B cell (primary cell): ENCODE results near the gene NF2. TPM values are rescaled to one million over a fixed set of nuclear protein-coding genes. Genes with fewer than 3 reads are reported as not detected.

Experiments used
- ATAC-seq: fragments of 200-7000 bp; cut with Tn5 transposase; one replicate; pipeline ENCODE4 v1.10.0; 2021; ENCODE audit warnings: low read depth, mild to moderate bottlenecking, moderate number of reproducible peaks, moderate library complexity
- CTCF ChIA-PET: fragments of 350-600 bp; sonication (Branson Sonifier 250); formaldehyde crosslinking; loops from one replicate; lab custom pipeline; 2021; ENCODE audit warnings: antibody characterized with exemption, inconsistent platforms; lab: Charles Lee
- POLR2A ChIA-PET: fragments of 350-600 bp; sonication (Branson Sonifier 250); formaldehyde crosslinking; loops from one replicate; lab custom pipeline; 2021; ENCODE audit warnings: antibody characterized with exemption; lab: Charles Lee
- DNase-seq: peaks from one replicate; pipeline ENCODE4 v3.0.0; 2013
- H2AFZ ChIP-seq: 2 replicates; pipeline ENCODE4 v1.6.1; 2012; ENCODE audit warnings: mild to moderate bottlenecking, low read depth, low read length; ENCODE audit not compliant: insufficient read depth, poor library complexity, severe bottlenecking
- H3K27ac ChIP-seq, 2 donors: 1 replicate in 1 of 2; 2 replicates in 1 of 2; pipeline ENCODE4 v1.5.1; 2012 to 2013; ENCODE audit warnings: low read length in 2 of 2, mild to moderate bottlenecking in 2 of 2, moderate library complexity in 1 of 2
- H3K27me3 ChIP-seq, 4 experiments: fragments of 200-600 bp in 1 of 4; sonication (generic) in 1 of 4; replicated peaks in 1 of 4; 1 replicate in 2 of 4; 2 replicates in 2 of 4; pipeline versions ENCODE4 v1.6.1 to v1.7.0; 2013 to 2016; ENCODE audit warnings: low read length in 3 of 4, mild to moderate bottlenecking in 2 of 4, mixed read lengths in 1 of 4, moderate library complexity in 1 of 4; ENCODE audit not compliant: insufficient read depth in 4 of 4, control insufficient read depth in 3 of 4; ENCODE audit errors: control extremely low read depth in 1 of 4
- H3K36me3 ChIP-seq, 2 experiments: replicated peaks in 1 of 2; 1 replicate in 1 of 2; 2 replicates in 1 of 2; pipeline versions ENCODE4 v1.6.1 to v1.7.1; 2013; ENCODE audit warnings: low read length in 1 of 2; ENCODE audit not compliant: insufficient read depth in 2 of 2, control insufficient read depth in 1 of 2; ENCODE audit errors: control extremely low read depth in 1 of 2, extremely low read depth in 1 of 2
- H3K4me1 ChIP-seq, 2 donors: fragments of 200-600 bp in 1 of 2; sonication (generic) in 1 of 2; 1 replicate in 1 of 2; 2 replicates in 1 of 2; pipeline versions ENCODE4 v1.5.1 to v1.6.1; 2013 to 2017; ENCODE audit warnings: low read length in 2 of 2; ENCODE audit not compliant: control insufficient read depth in 2 of 2, insufficient read depth in 2 of 2
- H3K4me2 ChIP-seq: replicated peaks from 2 replicates; pipeline ENCODE3; 2012; ENCODE audit warnings: mild to moderate bottlenecking, low read depth, low read length; ENCODE audit not compliant: poor library complexity, severe bottlenecking
- H3K4me3 ChIP-seq, 5 experiments: fragments of 200-600 bp in 1 of 5; sonication (generic) in 1 of 5; 1 replicate in 3 of 5; 2 replicates in 2 of 5; pipeline versions ENCODE4 v1.5.1 to v1.7.0; 2011 to 2016; ENCODE audit warnings: low read length in 4 of 5, mild to moderate bottlenecking in 4 of 5, low read depth in 2 of 5, control low read depth in 1 of 5, moderate library complexity in 1 of 5; ENCODE audit not compliant: insufficient read depth in 1 of 5; ENCODE audit errors: control extremely low read depth in 1 of 5, extremely low read depth in 1 of 5
- H3K79me2 ChIP-seq: fragments of 200-600 bp; sonication (generic); one replicate; pipeline ENCODE4 v1.6.0; 2016; ENCODE audit warnings: low read length; ENCODE audit not compliant: control insufficient read depth, insufficient read depth
- H3K9ac ChIP-seq: fragments of 200-600 bp; sonication (generic); 2 replicates; pipeline ENCODE4 v1.6.1; 2017; ENCODE audit warnings: mild to moderate bottlenecking, low read length, moderate library complexity
- H3K9me3 ChIP-seq, 3 donors: one replicate each; pipeline versions ENCODE4 v1.6.1 to v1.7.1; 2013; ENCODE audit warnings: low read length in 2 of 3; ENCODE audit not compliant: control insufficient read depth in 2 of 3, insufficient read depth in 1 of 3; ENCODE audit errors: control extremely low read depth in 1 of 3
- H4K20me1 ChIP-seq: 2 replicates; pipeline ENCODE4 v1.6.0; 2012; ENCODE audit warnings: mild to moderate bottlenecking, low read length; ENCODE audit not compliant: insufficient read depth, control insufficient read depth, poor library complexity, severe bottlenecking
- H3K27ac Mint-ChIP-seq: one replicate; pipeline ENCODE4 v1.8.0; 2021; ENCODE audit warnings: mixed read lengths
- H3K27me3 Mint-ChIP-seq: one replicate; pipeline ENCODE4 v1.8.0; 2021; ENCODE audit warnings: mixed read lengths
- H3K4me1 Mint-ChIP-seq: one replicate; pipeline ENCODE4 v1.8.0; 2021; ENCODE audit warnings: mixed read lengths
- H3K4me3 Mint-ChIP-seq: one replicate; pipeline ENCODE4 v1.8.0; 2021; ENCODE audit warnings: mixed read lengths
- H3K9me3 Mint-ChIP-seq: one replicate; pipeline ENCODE4 v1.8.0; 2022; ENCODE audit warnings: mixed read lengths; ENCODE audit not compliant: insufficient read depth
- CTCF ChIP-seq: fragments of 200-600 bp; IDR thresholded peaks from one replicate; pipeline ENCODE4 v1.8.0; 2022; ENCODE audit warnings: antibody characterized with exemption, mild to moderate bottlenecking
- EZH2 ChIP-seq: IDR thresholded peaks from 2 replicates; pipeline ENCODE4 v1.6.1; 2012; ENCODE audit warnings: borderline replicate concordance, low read depth, mild to moderate bottlenecking, moderate library complexity, low read length; ENCODE audit not compliant: insufficient read depth, poor library complexity, severe bottlenecking
- WGBS: methylation state at CpG from one replicate; pipeline ENCODE4 v1.1.5; 2013; ENCODE audit warnings: missing lambda C conversion rate; ENCODE audit not compliant: insufficient coverage; 5-methylcytosine and 5-hydroxymethylcytosine counted together
- intact Hi-C: fragments of 100-400 bp; cut with micrococcal nuclease; formaldehyde crosslinking; loops from one replicate; pipeline ENCODE4 v1.10.0; 2022
- polyA plus RNA-seq: library from polyadenylated mRNA; depleted of rRNA; stranded (reverse); fragments of >200 nt; gene quantifications from 2 replicates; pipeline ENCODE4 v1.2.3, GENCODE V29; 2012
- total RNA-seq, 2 donors: library from RNA; stranded (reverse); fragments of 120-200 nt in 1 of 2; gene quantifications; 1 replicate in 1 of 2; 2 replicates in 1 of 2; pipeline versions ENCODE4 v1.2.3 to v1.2.4, GENCODE V29; 2013 to 2022

Gene NF2
- total and polyA plus RNA-seq, 2 donors (not counting 1 experiment from before 2014, with no cell fraction given): 9.4 to 26.6 TPM

GRCh38 chr22:29629903-29630516, 26.6 kb downstream of the NF2 start:
- intact Hi-C loops: no loop called here
- no peak overlapping the region for H3K4me2 ChIP-seq
- Mint-ChIP-seq H3K4me1 (peaks cover 28% of the 10 kb centered on the region), H3K27me3 (no peaks in the 10 kb centered on the region), H3K27ac (no peak overlapping the region), H3K4me3 (no peak overlapping the region), H3K9me3 (no peaks in the 10 kb centered on the region)
- POLR2A ChIA-PET: no interaction called here
- no peak overlapping the region for H3K9ac ChIP-seq
- H3K36me3 ChIP-seq: no peaks in the 10 kb centered on the region
- no peaks in the 10 kb centered on the region for H3K27me3 ChIP-seq
- peaks cover 55% of the 10 kb centered on the region for H4K20me1 ChIP-seq
- no peak overlapping the region for H3K27ac ChIP-seq
- no peaks in the 10 kb centered on the region for H3K9me3 ChIP-seq
- WGBS: 100% methylated on average over 1 of the region's 2 CpGs
- CTCF ChIA-PET: interaction anchor here (3.5 kb wide), 1 partner anchor 375 kb away, joined by 11 read pairs; no protein-coding TSS in a partner anchor
- no peak overlapping the region for H2AFZ ChIP-seq
- peaks cover 0 to 3% of the 10 kb centered on the region in 2 donors for H3K4me1 ChIP-seq
- H3K4me3 ChIP-seq: no peak overlapping the region
- TF ChIP-seq EZH2 (no peak), CTCF (no peak)
- ATAC-seq (no peak), DNase-seq (no peak)
- peaks cover 80% of the 10 kb centered on the region for H3K79me2 ChIP-seq

DNA sequence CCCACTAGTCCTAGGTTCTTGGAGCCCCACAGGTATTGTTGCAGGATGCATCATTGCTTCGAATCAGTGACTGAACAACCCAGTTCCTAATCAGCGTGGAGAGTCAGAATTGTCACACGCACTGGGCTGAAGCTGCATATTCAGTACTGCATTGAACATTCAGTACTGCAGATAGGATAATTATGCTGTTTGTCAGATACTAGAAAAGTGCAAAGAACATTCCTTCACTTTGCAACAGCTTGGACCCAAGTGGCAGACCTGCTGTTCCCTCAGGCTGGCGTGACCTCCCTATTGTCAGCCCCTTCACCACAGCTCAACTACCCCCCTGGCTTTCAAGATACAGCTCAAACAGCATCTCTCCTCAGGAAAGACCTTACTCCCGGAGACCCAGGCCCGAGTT, 27.6 kb downstream of the NF2 start:
- no peaks in the 10 kb centered on the region for H3K27me3 ChIP-seq
- TF ChIP-seq CTCF (no peak), EZH2 (no peak)
- ChIA-PET CTCF (interaction anchor here (3.5 kb wide), 1 partner anchor 374 kb away, joined by 11 read pairs; no protein-coding TSS in a partner anchor), POLR2A (no interaction called here)
- WGBS: 97% methylated on average over 6 of the region's 6 CpGs
- intact Hi-C loops: no loop called here
- H2AFZ ChIP-seq: no peak overlapping the region
- H3K4me1 ChIP-seq: peaks cover 0 to 3% of the 10 kb centered on the region in 2 donors
- H3K4me3 ChIP-seq: no peak overlapping the region
- no peak overlapping the region for H3K4me3 Mint-ChIP-seq
- no peaks in the 10 kb centered on the region for H3K9me3 ChIP-seq
- H3K79me2 ChIP-seq: peaks cover 78% of the 10 kb centered on the region
- no peaks in the 10 kb centered on the region for H3K9me3 Mint-ChIP-seq
- no peak overlapping the region for H3K4me2 ChIP-seq
- ATAC-seq (no peak), DNase-seq (no peak)
- no peaks in the 10 kb centered on the region for H3K36me3 ChIP-seq
- H3K4me1 Mint-ChIP-seq: peaks cover 24% of the 10 kb centered on the region
- peaks cover 61% of the 10 kb centered on the region for H4K20me1 ChIP-seq
- H3K9ac ChIP-seq: no peak overlapping the region
- H3K27ac ChIP-seq: no peak overlapping the region
- no peaks in the 10 kb centered on the region for H3K27me3 Mint-ChIP-seq
- H3K27ac Mint-ChIP-seq: no peak overlapping the region
